Neuronal stem cell (in vitro differentiated cells): ENCODE measurements around the gene STIM1.
"Not testable (repeated sequence)": the region's sequence is repeated elsewhere in the genome, so short reads cannot be mapped to it uniquely, and the experiment has no call there.

Experiments used
- DNase-seq: peaks from one replicate; pipeline ENCODE4 v3.0.0-alpha.2; 2013; ENCODE audit warnings: low spot score
- H2AFZ ChIP-seq: one replicate; pipeline ENCODE4 v1.6.1; 2013; ENCODE audit warnings: mild to moderate bottlenecking, low read length, inconsistent platforms
- H2AK5ac ChIP-seq: 2 replicates; pipeline ENCODE4 v1.6.1; 2013; ENCODE audit warnings: low read depth, mild to moderate bottlenecking, inconsistent platforms, low read length, moderate library complexity, mixed read lengths
- H2BK120ac ChIP-seq: 2 replicates; pipeline ENCODE4 v1.6.1; 2013; ENCODE audit warnings: low read depth, mild to moderate bottlenecking, inconsistent platforms, low read length, moderate library complexity, mixed read lengths
- H2BK12ac ChIP-seq: one replicate; pipeline ENCODE4 v1.6.1; 2013; ENCODE audit warnings: low read length, inconsistent platforms
- H2BK15ac ChIP-seq: 2 replicates; pipeline ENCODE4 v1.6.1; 2013; ENCODE audit warnings: mild to moderate bottlenecking, low read length, inconsistent platforms, mixed read lengths
- H2BK5ac ChIP-seq: one replicate; pipeline ENCODE4 v1.6.1; 2013; ENCODE audit warnings: inconsistent platforms, mild to moderate bottlenecking, low read length, moderate library complexity
- H3K14ac ChIP-seq: one replicate; pipeline ENCODE4 v1.6.1; 2013; ENCODE audit warnings: low read length, inconsistent platforms
- H3K18ac ChIP-seq: 2 replicates; pipeline ENCODE4 v1.6.1; 2013; ENCODE audit warnings: low read length, inconsistent platforms
- H3K23ac ChIP-seq: 2 replicates; pipeline ENCODE4 v1.6.1; 2013; ENCODE audit warnings: low read depth, mild to moderate bottlenecking, mixed read lengths, low read length, inconsistent platforms; ENCODE audit not compliant: poor library complexity
- H3K27ac ChIP-seq: replicated peaks from 3 replicates; pipeline ENCODE4 v1.5.1; 2013; ENCODE audit warnings: low read length, inconsistent platforms
- H3K27me3 ChIP-seq, 3 experiments: 2 replicates each; pipeline ENCODE4 v1.6.1; 2013; ENCODE audit warnings: low read length in 3 of 3, mild to moderate bottlenecking in 2 of 3, inconsistent platforms in 1 of 3, low read depth in 1 of 3, mixed read lengths in 1 of 3, moderate library complexity in 1 of 3; ENCODE audit not compliant: control insufficient read depth in 3 of 3, insufficient read depth in 3 of 3
- H3K36me3 ChIP-seq, 2 donors: replicated peaks in 1 of 2; 2 replicates each; pipeline ENCODE4 v1.6.1; 2013; ENCODE audit warnings: low read length in 2 of 2; ENCODE audit not compliant: control insufficient read depth in 2 of 2, insufficient read depth in 2 of 2
- H3K4ac ChIP-seq: 2 replicates; pipeline ENCODE4 v1.6.1; 2013; ENCODE audit warnings: inconsistent platforms, mild to moderate bottlenecking, low read length, moderate library complexity
- H3K4me1 ChIP-seq, 2 donors: 1 replicate in 1 of 2; 2 replicates in 1 of 2; pipeline ENCODE4 v1.6.1; 2013; ENCODE audit warnings: low read length in 2 of 2, low read depth in 1 of 2; ENCODE audit not compliant: control insufficient read depth in 2 of 2, insufficient read depth in 1 of 2
- H3K4me2 ChIP-seq: one replicate; pipeline ENCODE4 v1.6.1; 2013; ENCODE audit warnings: mild to moderate bottlenecking, low read length, inconsistent platforms; ENCODE audit not compliant: insufficient read depth, poor library complexity, severe bottlenecking
- H3K4me3 ChIP-seq, 2 donors: 2 replicates each; pipeline ENCODE4 v1.5.1; 2013; ENCODE audit warnings: low read length in 2 of 2, mild to moderate bottlenecking in 2 of 2, inconsistent platforms in 1 of 2, moderate library complexity in 1 of 2
- H3K79me1 ChIP-seq: one replicate; pipeline ENCODE4 v1.6.1; 2013; ENCODE audit warnings: low read depth, mild to moderate bottlenecking, inconsistent platforms, low read length, moderate library complexity
- H3K9ac ChIP-seq: one replicate; pipeline ENCODE4 v1.6.1; 2013; ENCODE audit warnings: mild to moderate bottlenecking, low read depth, low read length, inconsistent platforms; ENCODE audit not compliant: poor library complexity
- H3K9me3 ChIP-seq, 2 donors: replicated peaks in 1 of 2; 2 replicates each; pipeline versions ENCODE3 to v1.6.1; 2013; ENCODE audit warnings: low read length in 2 of 2, mild to moderate bottlenecking in 2 of 2, inconsistent platforms in 1 of 2, low read depth in 1 of 2, mixed read lengths in 1 of 2, moderate library complexity in 1 of 2; ENCODE audit not compliant: control insufficient read depth in 2 of 2, insufficient read depth in 1 of 2
- H4K8ac ChIP-seq: one replicate; pipeline ENCODE4 v1.6.1; 2013; ENCODE audit warnings: low read depth, mild to moderate bottlenecking, inconsistent platforms, low read length, moderate library complexity
- H4K91ac ChIP-seq: one replicate; pipeline ENCODE4 v1.6.1; 2013; ENCODE audit warnings: low read length, low read depth, mild to moderate bottlenecking, inconsistent platforms; ENCODE audit not compliant: poor library complexity
- WGBS, 2 donors: extraction: QIAGEN DNeasy Blood & Tissue Kit; methylation state at CpG; one replicate each; pipeline ENCODE4 v1.1.7; 2013; ENCODE audit warnings: missing lambda C conversion rate in 2 of 2, mixed read lengths in 1 of 2; ENCODE audit not compliant: insufficient read length in 2 of 2, insufficient replicate concordance in 1 of 2; ENCODE audit errors: extremely low coverage in 2 of 2; 5-methylcytosine and 5-hydroxymethylcytosine counted together

The STIM1 gene

GRCh38 chr11:3896644-3897043 is 41.2 kb downstream of the STIM1 start:
- Histone ChIP-seq H3K27me3 (no peaks in the 10 kb centered on the region), H3K36me3 (no peaks in the 10 kb centered on the region), H3K18ac (no peak overlapping the region), H2BK5ac (no peak overlapping the region), H3K4me1 (no peaks in the 10 kb centered on the region), H3K4ac (no peak overlapping the region), H3K9me3 (peaks cover 0 to 5% of the 10 kb centered on the region in 2 donors), H3K4me2 (no peak overlapping the region), H3K23ac (no peak overlapping the region), H2AK5ac (no peak overlapping the region), H3K14ac (no peak overlapping the region), H2BK120ac (no peak overlapping the region), H3K79me1 (no peaks in the 10 kb centered on the region), H3K4me3 (no peak overlapping the region), H3K27ac (no peak overlapping the region), H4K8ac (no peak overlapping the region), H2BK15ac (no peak overlapping the region), H3K9ac (no peak overlapping the region), H2AFZ (no peak overlapping the region), H2BK12ac (no peak overlapping the region), H4K91ac (no peak overlapping the region)
- WGBS, 2 donors = no CpG with 5 or more reads among the region's 2 CpGs
- DNase-seq = no peak

- H2AFZ ChIP-seq, H2BK15ac ChIP-seq, H3K27me3 ChIP-seq, H3K9ac ChIP-seq, H3K27ac ChIP-seq, H2BK5ac ChIP-seq, H3K4me3 ChIP-seq, H3K4me2 ChIP-seq, H3K18ac ChIP-seq, H2AK5ac ChIP-seq, H3K14ac ChIP-seq, H3K4ac ChIP-seq, H3K23ac ChIP-seq, H2BK120ac ChIP-seq, H3K4me1 ChIP-seq, H4K91ac ChIP-seq, H3K79me1 ChIP-seq, H2BK12ac ChIP-seq, H3K36me3 ChIP-seq, H4K8ac ChIP-seq, DNase-seq: not testable (repeated sequence)
- H3K9me3 ChIP-seq = peaks cover 0 to 16% of the 10 kb centered on the region in 2 donors
- WGBS, 2 donors = no CpG with 5 or more reads among the region's 19 CpGs
Measured at GRCh38 chr11:3900230-3900629, 44.8 kb downstream of the STIM1 start.

- no peaks in the 10 kb centered on the region for H3K79me1 ChIP-seq
- H3K23ac ChIP-seq = no peak overlapping the region
- no peak overlapping the region for H3K27ac ChIP-seq
- no peaks in the 10 kb centered on the region for H3K36me3 ChIP-seq
- no peaks in the 10 kb centered on the region for H3K27me3 ChIP-seq
- H3K9ac ChIP-seq = no peak overlapping the region
- no peak overlapping the region for H3K4me2 ChIP-seq
- H2BK120ac ChIP-seq = no peak overlapping the region
- H3K14ac ChIP-seq = no peak overlapping the region
- H2BK5ac ChIP-seq = no peak overlapping the region
- H2AFZ ChIP-seq = no peak overlapping the region
- no peak overlapping the region for H4K8ac ChIP-seq
- no peak overlapping the region for H3K4ac ChIP-seq
- H3K4me3 ChIP-seq = no peak overlapping the region
- no peak overlapping the region for H2BK15ac ChIP-seq
- no peak for DNase-seq
- H3K4me1 ChIP-seq = peaks cover 6 to 10% of the 10 kb centered on the region in 2 donors
- no peak overlapping the region for H2BK12ac ChIP-seq
- no CpG with 5 or more reads among the region's 6 CpGs for WGBS, 2 donors
- H4K91ac ChIP-seq = no peak overlapping the region
- H3K18ac ChIP-seq = no peak overlapping the region
- peaks cover 0 to 16% of the 10 kb centered on the region in 2 donors for H3K9me3 ChIP-seq
- H2AK5ac ChIP-seq = no peak overlapping the region
Measured at GRCh38 chr11:3901249-3902025, 46.0 kb downstream of the STIM1 start.

- no peak overlapping the region for H3K23ac ChIP-seq
- no peak overlapping the region for H2BK5ac ChIP-seq
- peaks cover 6 to 10% of the 10 kb centered on the region in 2 donors for H3K4me1 ChIP-seq
- H3K9ac ChIP-seq = no peak overlapping the region
- no peak overlapping the region for H3K14ac ChIP-seq
- H2BK15ac ChIP-seq = no peak overlapping the region
- no CpG with 5 or more reads among the region's 7 CpGs for WGBS, 2 donors
- H3K4ac ChIP-seq = no peak overlapping the region
- H2BK12ac ChIP-seq = no peak overlapping the region
- no peak overlapping the region for H4K8ac ChIP-seq
- H3K4me3 ChIP-seq = no peak overlapping the region
- no peaks in the 10 kb centered on the region for H3K27me3 ChIP-seq
- no peak overlapping the region for H2AK5ac ChIP-seq
- no peak for DNase-seq
- H3K18ac ChIP-seq = no peak overlapping the region
- H2BK120ac ChIP-seq = no peak overlapping the region
- H3K79me1 ChIP-seq = no peaks in the 10 kb centered on the region
- peaks cover 0 to 16% of the 10 kb centered on the region in 2 donors for H3K9me3 ChIP-seq
- H4K91ac ChIP-seq = no peak overlapping the region
- no peak overlapping the region for H3K27ac ChIP-seq
- H3K36me3 ChIP-seq = no peaks in the 10 kb centered on the region
- no peak overlapping the region for H3K4me2 ChIP-seq
- H2AFZ ChIP-seq = no peak overlapping the region
Measured at GRCh38 chr11:3902441-3902840, 47.0 kb downstream of the STIM1 start.
